HG02852 (cell line): Measurements from ENCODE around the gene TSPO.

ENCODE experiments used
- ATAC-seq: cut with Tn5 transposase; IDR thresholded peaks from one replicate; pipeline ENCODE4 v1.9.1; 2021; ENCODE audit warnings: mild to moderate bottlenecking, moderate library complexity; ENCODE audit not compliant: unreplicated experiment

The TSPO gene

DNA sequence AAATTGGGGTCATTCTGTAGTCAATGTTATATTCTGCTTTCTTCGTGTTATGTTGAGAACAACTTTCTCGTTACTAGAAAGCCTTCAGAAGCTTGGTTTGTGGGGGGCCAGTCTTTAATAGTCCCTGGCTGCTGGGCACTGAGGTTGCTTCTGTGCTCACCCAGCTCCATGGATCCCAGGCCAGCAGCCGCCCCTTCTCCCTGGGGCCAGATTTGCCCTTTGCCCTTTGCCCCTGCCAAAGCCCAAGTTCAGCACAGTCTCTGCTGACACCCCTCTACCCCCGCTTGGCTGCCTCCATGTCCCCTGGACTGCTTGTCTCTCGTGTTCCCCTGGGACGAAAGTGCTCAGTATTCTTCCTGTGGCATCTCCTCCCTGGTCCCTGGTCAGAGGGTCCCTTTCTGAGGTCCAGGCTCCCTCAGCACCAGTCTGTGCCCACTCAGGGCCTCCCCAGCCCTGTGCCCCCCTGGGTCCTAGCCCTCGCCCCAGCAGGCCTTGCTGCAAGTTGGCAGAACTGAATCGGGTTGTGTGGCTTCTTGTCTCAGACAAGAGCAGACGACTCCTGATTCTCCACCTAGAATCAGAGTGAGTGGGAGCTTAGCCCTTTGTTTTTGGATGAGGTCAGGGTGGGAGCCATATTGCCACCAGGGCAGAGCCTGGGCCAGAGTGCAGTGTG lies 6.7 kb downstream of the TSPO start:
- ATAC-seq: no peak

DNA sequence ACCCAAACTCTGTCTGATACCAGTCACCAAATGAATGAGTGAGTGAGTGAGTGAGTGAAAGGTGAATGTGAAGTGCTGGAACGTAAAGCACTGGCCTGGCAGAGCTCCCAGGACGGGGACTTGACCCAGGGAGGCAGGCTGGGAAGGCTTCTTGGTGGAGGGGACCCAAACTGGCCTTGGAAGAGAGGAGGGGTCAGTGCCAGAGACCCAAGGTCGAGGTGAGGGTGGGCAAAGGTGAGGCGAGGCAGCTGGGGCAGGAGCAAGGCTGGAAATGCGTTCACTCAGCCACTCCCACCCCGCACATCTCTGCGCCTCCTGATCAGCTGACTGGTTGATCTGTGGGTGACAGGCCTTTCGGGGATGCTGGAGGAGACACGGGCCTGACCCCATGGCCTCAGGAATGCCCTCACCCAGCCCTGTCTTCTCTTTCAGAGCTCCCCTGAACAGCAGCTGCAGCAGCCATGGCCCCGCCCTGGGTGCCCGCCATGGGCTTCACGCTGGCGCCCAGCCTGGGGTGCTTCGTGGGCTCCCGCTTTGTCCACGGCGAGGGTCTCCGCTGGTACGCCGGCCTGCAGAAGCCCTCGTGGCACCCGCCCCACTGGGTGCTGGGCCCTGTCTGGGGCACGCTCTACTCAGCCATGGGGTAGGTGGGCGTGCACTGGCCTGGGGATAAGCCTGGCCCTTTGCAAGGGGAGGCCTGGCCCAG lies 7.6 kb downstream of the TSPO start:
- no peak for ATAC-seq

DNA sequence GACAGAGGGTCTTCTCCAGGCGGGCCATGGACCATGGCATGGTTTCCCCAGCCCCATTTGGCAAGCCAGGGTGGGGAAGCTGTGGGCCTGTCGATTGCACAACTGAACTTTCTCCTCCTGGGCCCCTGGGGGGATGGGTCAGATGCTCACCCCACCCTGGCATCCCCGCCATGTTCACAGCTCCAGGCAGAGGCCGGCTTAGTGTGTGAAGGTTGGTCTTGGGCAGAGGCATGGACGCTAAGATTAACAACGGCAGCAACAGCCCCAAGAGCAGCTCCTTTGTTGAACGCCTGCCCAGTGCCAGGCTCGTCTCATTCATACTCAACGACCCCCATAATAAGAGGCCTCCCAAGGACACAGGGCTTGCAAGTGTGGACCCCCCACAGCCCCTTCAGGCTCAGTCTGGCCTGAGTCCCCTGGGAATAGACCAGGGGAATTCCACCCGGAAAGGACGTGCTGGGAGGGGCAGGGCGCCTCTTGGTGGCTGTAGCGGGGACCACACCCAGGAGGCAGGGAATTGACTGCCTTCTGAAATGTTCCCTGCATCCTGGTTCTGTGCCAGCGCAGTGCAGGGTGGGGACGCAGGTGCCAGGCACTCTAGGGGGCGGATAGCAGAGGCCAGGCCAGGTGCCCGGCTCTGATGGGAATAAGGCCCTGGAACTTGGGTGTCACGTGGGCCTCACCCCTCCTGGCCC lies 8.3 kb downstream of the TSPO start:
- no peak for ATAC-seq

DNA sequence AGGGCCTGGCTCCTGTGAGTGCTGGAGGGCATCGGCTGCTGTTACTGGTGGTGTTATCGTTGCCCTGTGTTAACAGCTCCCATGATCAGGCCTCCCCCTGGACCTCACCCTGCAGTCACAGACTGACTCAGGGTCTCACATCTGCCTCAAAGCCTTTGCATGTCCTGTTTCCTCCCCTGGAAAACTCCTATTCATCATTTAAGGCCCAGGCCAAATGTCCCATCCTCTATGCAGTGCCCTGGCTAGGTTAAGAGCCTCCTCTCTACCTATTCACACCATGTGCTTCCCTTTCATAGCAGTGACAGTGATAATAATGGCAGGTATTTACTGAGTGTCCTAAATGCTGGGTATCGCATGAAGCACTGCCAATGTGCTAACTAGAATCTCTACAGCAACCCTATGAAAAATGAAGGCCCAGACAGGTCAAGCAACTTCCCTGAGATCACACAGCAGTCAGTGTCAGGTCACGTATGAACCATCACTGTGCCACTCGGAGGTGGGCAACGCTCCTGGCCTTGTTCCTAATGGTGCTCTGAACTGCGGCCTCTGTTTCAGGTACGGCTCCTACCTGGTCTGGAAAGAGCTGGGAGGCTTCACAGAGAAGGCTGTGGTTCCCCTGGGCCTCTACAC lies 9.3 kb downstream of the TSPO start:
- no peak for ATAC-seq

DNA sequence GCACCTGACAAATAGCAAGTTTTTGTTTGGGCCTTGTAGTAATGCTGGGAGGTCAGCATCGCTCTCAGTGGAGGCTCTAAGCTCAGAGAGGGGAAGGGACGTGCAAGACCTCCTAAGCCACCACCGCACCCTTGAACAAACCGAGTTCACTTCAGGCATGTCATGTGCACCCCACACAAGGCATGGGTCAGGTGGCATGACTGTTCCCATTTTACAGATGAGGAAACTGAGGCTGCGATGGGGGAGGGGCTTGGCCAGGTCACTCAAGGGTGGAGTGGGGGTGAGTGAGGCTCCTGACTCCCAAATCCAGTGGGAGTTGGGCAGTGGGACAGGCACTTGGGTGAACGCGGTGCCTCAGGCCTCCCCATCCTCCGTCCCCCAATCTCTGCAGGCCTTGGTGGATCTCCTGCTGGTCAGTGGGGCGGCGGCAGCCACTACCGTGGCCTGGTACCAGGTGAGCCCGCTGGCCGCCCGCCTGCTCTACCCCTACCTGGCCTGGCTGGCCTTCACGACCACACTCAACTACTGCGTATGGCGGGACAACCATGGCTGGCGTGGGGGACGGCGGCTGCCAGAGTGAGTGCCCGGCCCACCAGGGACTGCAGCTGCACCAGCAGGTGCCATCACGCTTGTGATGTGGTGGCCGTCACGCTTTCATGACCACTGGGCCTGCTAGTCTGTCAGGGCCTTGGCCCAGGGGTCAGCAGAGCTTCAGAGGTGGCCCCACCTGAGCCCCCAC lies 11.2 kb downstream of the TSPO start:
- no peak for ATAC-seq

DNA sequence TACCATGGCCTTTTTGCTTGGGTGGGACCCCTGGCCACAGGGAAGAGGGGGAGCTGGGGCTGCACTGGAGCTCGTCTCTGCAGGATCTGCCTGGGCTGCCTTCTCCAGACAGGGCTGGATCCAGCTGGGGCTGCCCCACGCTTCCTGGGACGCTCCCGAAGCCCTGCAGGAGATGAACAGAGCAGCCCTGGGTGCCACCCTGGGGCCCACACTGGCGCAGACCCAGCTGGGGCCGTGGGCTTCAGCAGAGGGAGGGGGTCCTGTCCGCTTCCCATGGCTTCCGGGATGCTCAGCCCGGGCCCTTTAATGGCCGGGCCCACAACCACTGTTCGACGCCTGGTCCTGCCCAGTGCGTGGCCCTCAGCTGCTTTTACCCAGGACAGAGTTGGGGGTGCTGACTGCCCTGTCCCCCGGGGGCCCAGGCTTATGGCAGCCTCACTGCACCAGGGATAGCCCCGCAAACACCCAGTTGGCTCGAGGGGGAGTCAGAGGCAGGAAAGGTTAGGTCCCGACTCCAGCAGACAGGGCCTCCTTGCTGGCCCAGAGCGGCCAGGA lies 12.0 kb downstream of the TSPO start:
- no peak for ATAC-seq

DNA sequence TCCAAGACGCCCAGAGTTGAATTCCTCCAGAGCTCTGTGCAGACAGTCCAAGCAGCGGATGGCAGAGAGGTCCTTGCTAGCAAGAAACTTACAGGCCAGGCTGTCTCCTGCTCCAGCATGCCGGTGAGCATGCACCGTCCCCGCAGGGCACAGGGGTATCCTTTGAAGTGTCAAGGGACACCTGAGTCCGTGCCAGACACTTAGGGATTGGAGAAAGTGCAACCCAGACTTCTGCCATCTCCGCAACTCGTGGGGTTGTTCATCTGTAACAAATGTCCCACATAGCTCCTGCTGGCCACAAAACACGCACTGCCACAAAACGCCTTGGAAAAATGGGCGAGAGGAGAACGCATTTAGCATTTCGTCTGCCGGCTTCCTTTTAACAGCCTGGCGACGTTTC lies 13.3 kb downstream of the TSPO start:
- no peak for ATAC-seq

DNA sequence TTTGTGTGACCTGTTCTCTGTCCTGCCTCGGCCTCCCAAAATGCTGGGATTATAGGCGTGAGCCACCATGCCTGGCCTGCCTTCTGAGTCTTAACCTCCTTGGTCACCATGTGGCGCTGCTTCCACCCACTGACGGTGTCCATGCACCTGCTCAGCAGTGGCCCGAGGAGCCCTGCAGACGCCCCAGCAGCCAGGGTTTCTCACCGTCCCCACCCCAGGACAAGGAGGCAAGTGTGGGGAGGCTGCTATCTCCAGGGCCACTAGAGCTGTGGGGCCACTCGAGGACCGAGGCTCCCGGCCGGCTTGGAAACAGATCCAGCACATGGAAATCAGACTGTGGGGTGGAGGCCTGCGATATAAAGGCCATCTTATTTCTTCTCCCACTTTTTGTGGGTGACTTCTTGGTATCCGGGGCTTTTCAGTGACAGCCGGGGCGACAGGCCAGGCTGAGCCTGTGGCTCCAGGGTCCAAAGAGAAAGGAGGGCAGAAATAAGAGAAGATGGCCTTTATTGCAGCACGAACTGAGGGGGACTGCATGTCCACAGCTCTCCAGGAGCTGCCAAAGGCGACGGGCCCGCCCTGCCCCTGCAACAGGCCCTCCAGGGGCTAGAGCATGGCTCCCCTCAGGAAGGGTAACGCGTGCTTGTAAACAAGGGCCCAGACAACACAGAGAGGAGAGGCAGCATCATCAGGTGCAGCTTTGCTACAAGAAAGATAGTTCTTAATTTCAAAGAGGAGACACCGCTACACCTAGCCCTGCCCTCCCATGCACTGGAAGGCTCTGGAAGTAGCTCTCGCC lies 15.0 kb downstream of the TSPO start:
- ATAC-seq: no peak

DNA sequence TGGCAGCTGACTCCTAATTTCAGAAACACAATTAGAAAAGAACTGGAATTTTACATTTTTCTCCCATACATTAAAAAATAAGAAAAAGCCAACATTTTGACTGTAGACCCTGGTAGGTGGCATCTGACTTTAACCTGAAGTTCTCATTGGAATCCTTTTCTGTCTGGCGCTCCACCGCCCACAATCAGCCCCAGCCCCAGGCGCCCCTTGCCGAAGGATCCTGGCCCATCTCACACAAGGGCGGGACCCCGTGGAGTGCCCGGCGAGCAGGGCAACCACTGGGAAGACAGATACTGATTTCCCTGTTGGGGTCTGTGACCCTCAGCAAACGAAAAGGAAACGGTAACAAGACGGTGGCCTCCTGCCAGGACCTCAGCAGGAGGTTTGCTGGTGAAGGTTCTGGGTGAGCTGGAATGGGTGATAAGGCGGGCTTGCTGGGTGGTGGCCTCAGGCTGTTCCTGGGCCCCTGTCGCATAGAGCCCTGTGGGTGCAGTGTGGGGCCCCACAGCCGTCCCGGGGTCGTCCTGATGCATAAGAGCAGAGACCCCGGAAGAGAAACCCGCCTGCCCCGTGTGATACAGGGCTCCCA lies 15.7 kb downstream of the TSPO start:
- no peak for ATAC-seq

DNA sequence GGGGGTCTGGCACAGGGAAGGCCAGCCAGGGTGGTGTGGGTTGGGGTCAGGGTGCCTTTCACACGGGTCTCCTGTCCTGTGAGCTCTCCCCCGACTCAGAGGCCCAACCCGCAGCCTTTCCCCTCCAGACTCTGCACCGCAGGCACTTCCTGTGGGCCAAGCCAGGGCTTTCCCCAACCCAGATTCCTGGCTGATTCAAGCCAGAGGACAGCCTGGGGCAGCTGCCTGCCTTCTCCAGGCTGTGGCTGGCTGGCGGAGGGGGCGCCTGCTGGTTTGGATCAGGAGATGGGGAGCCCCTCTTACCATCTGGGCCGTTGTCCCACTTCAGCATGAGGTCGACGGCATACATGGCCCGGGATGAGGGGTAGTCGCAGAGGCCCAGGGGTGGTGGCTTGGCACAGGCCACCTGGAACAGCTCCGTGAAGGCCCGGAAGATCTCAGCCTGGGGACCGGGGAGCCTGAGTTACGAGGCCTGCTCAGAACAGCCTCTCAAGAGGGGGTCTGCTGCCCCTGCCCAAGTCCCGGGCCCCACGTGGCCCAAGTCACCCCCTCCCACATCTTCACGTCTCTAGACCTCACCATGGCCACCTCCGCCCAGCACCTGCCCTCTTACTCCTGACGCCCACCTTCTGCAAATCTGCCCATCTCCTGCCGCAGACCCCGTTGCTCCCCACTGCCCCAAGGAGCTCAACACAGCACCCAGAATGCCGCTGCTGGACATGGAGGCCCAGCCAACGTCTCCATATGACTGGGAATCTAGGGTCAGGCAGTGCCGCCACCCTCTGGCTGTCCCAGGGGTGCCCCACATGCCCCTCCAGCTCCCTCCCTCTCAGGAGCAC lies 17.3 kb downstream of the TSPO start:
- no peak for ATAC-seq

DNA sequence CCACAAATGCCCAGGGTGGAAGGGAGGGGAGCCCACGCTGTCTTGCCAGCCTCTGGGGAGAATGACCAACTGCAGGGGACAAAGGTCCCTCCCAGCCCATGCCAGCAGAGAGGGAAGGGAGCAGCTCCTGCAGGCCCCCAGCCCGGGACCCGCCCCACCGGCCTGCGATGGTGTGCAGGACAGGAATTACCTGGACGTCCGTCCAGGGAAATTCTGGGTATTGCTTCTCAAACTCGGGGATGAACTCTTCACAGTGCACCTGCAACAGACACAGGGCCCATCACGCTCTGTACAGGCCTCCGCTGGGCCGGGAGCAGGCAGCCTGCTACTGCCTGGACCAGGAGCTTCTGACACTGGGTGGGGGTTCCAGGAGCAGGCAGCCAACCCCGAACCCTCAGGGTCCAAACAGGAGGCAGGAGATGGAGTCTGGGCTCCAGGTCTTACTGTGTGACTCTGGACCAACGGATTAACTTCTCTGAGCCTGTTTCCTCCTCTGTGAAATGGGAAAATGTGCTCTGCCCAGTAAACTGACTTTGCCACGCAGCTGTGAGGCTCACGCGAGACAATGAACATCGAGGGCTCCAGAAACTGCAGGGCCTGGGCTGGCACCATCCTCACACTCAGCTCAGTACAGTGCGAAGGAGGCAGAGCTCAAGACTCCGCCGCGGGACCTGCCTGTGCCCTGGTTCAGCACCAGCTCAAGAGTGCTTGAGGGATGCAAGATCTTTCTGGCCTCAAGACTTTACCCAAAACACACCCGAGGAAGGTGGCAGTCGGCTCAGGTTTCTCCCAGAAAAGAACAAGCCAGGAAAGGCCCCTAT lies 18.2 kb downstream of the TSPO start:
- no peak for ATAC-seq

DNA sequence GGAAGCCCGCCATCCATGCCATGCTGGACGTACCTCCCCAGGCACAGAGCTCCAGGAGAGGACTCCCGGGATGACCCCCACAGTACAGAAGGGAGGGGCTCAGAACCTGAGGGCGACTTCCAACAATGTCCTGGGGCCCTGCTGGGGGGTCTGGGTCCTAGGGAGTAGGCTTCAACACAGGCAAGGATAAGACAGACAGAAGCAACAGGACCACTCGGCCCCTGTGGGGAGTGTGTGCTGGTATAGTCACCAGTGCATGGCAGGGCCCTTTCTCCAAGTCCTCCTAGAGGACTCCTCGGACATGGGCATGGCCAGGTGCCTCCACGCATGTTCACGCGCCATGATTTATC lies 18.7 kb downstream of the TSPO start:
- ATAC-seq: no peak

DNA sequence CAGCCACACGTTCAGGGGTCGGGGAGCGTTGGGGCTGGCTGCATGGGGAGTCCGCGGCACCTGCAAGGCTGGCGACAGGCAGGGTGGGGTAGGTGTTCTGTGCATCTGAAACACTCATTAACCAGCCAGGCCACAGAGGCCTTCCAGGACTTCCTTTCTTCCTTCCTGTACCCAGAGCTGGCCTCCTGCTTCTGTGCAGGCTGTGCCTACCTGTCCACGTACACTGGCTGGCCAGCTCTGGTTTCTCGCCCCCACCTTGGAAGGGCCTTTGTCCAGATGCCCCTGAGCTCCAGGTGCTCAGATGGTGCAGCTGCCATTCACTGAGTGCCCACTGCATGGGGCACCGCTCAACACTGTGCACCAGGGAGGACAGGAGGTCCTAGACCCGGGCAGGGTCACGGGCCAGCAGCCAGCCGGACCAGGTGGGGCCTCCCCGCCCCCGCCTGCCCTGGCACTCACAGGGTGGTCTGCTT lies 19.7 kb downstream of the TSPO start:
- ATAC-seq: no peak

DNA sequence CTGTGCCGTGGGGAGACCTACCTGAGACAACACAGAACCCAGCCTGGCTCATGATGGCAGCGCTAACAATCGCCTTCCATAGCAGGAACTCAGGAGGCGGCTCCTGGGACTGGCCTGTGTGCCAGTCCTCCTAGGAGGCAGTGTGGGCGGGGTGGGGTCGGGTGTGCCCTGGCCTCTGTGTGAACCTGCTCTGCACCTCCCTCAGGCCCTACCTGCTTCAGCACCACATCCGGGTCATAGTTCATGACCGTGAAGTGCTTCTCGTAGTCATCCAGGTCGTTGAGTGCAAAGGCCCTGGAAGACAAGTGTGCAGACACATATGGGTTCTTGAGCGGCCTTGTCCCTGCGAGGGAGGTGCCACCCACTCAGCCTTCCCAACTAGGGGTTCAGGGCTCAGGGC lies 20.2 kb downstream of the TSPO start:
- ATAC-seq: no peak

DNA sequence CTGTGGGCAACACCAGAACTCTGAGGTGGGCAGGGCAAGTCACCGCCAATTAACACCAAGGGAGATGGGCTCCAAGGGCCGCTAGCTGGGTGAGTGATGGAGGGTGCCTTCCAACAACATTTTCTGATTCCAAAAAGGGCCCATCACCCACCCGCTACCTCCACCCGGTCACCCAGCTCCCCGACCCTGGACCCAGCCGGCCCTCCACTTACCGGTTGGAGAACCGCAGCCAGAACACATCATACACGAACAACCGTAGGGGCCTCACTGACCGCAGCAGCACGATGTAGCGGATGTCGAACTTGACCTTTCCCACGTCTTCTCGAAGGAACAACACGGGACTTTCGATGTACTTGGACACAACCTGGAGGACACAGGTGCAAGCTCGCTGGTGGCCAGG lies 20.8 kb downstream of the TSPO start:
- no peak for ATAC-seq

DNA sequence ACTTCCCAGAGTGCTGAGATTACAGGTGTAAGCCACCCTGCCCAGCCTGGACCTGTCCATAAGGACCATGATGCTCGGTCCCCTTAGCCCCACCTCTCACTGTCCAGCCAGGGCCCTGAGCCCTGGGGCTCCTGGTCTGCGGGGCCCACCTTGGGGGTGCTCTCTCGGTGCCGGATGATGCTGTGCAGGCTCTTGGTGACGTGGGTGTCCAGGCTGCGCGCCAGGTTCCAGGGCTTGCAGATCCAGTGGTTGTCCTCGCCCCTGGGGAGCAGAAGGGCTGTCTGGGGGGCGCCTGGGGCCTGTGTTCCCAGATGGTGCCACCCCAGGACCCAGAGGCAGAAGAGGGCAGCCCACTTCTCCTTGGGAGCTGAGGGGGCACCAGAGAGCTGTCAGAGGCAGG lies 22.2 kb downstream of the TSPO start:
- no peak for ATAC-seq

DNA sequence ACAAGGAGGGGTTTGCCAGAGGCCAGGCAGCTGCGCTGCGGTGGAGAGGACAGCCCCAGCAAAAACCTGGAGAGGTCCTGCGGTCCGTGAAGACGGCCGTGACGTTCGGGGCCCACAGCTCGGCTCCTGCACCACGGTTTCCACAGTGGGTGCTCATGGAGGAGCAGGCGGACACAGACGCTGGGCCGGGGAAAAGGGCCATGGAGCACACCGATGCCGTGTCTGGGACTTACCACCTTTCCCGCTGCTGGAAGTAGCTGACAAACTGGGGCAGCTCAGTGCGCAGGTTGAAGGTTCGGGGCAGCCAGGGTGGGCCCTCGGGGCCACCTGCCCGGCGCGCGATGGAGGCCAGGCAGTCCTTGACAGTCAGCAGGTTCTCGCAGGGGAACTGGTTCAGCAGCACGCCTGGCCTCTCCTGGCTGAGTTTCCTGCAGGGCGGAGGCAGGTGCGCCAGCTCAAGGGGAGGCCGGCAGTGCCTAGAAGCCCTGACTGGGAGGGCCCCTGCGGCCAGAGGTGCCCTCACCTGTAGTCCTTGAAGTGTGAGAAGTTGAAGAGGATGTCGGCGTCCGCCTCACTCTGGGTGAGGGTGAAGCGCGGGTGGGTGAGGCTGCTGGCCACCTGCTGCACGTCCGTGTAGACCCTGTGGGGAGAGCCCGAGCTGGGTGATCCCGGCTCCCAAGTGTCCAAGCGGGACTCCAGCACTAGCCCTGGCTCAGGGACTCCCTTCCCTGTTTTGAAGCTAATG lies 22.8 kb downstream of the TSPO start:
- no peak for ATAC-seq
